ENCODE results near the gene CCDC33.
A peak's percentile ranks its signal among the peaks of the same experiment; 100 is the strongest.

Gene CCDC33

GRCh38 chr15:74231475-74231874, 4.7 kb upstream of the CCDC33 start:
- Histone ChIP-seq H3K9me3 (ENCODE audit: control insufficient read depth, low read length) (no peaks in the 10 kb centered on the region), H3K4me1 (ENCODE audit: control insufficient read depth, insufficient read depth, low read length, poor library complexity, severe bottlenecking) (peaks cover 19% of the 10 kb centered on the region), H3K4me3 (ENCODE audit: extremely low read depth, insufficient read depth, low read length, poor library complexity, severe bottlenecking) (no peak overlapping the region), H3K27ac (ENCODE audit: low read depth, low read length, severe bottlenecking) (no peak overlapping the region), H3K36me3 (ENCODE audit: control insufficient read depth, insufficient read depth, low read length) (no peaks in the 10 kb centered on the region)
- 94 to 100% methylated on average over 8 to 9 of the region's 10 CpGs for WGBS, 2 experiments (ENCODE audit: insufficient coverage in 2 of 2)

GRCh38 chr15:74233373-74233772, 2.8 kb upstream of the CCDC33 start:
- Histone ChIP-seq H3K4me3 (ENCODE audit: extremely low read depth, insufficient read depth, low read length, poor library complexity, severe bottlenecking) (no peak overlapping the region), H3K36me3 (ENCODE audit: control insufficient read depth, insufficient read depth, low read length) (no peaks in the 10 kb centered on the region), H3K9me3 (ENCODE audit: control insufficient read depth, low read length) (no peaks in the 10 kb centered on the region), H3K27ac (ENCODE audit: low read depth, low read length, severe bottlenecking) (no peak overlapping the region), H3K4me1 (ENCODE audit: control insufficient read depth, insufficient read depth, low read length, poor library complexity, severe bottlenecking) (peaks cover 19% of the 10 kb centered on the region)
- WGBS, 2 experiments (ENCODE audit: insufficient coverage in 2 of 2), result 83 to 92% methylated on average over 6 of the region's 6 CpGs

GRCh38 chr15:74233851-74234597, 2.1 kb upstream of the CCDC33 start:
- Histone ChIP-seq H3K4me3 (ENCODE audit: extremely low read depth, insufficient read depth, low read length, poor library complexity, severe bottlenecking) (no peak overlapping the region), H3K27ac (ENCODE audit: low read depth, low read length, severe bottlenecking) (no peak overlapping the region), H3K36me3 (ENCODE audit: control insufficient read depth, insufficient read depth, low read length) (no peaks in the 10 kb centered on the region), H3K9me3 (ENCODE audit: control insufficient read depth, low read length) (no peaks in the 10 kb centered on the region), H3K4me1 (ENCODE audit: control insufficient read depth, insufficient read depth, low read length, poor library complexity, severe bottlenecking) (peaks cover 19% of the 10 kb centered on the region)
- 65 to 70% methylated on average over 3 of the region's 3 CpGs for WGBS, 2 experiments (ENCODE audit: insufficient coverage in 2 of 2)

GRCh38 chr15:74234598-74234875, 1.6 kb upstream of the CCDC33 start:
- H3K9me3 ChIP-seq (ENCODE audit: control insufficient read depth, low read length), result no peaks in the 10 kb centered on the region
- no peak overlapping the region for H3K4me3 ChIP-seq (ENCODE audit: extremely low read depth, insufficient read depth, low read length, poor library complexity, severe bottlenecking)
- no peak overlapping the region for H3K27ac ChIP-seq (ENCODE audit: low read depth, low read length, severe bottlenecking)
- H3K4me1 ChIP-seq (ENCODE audit: control insufficient read depth, insufficient read depth, low read length, poor library complexity, severe bottlenecking), result peaks cover 19% of the 10 kb centered on the region
- H3K36me3 ChIP-seq (ENCODE audit: control insufficient read depth, insufficient read depth, low read length), result no peaks in the 10 kb centered on the region
- WGBS, 2 experiments (ENCODE audit: insufficient coverage in 2 of 2), result 87 to 90% methylated on average over 9 of the region's 9 CpGs

- WGBS, 2 experiments (ENCODE audit: insufficient coverage in 2 of 2), result 42 to 53% methylated on average over 4 to 6 of the region's 6 CpGs
- Histone ChIP-seq H3K4me1 (ENCODE audit: control insufficient read depth, insufficient read depth, low read length, poor library complexity, severe bottlenecking) (peaks cover 21% of the 10 kb centered on the region), H3K36me3 (ENCODE audit: control insufficient read depth, insufficient read depth, low read length) (no peaks in the 10 kb centered on the region), H3K27ac (ENCODE audit: low read depth, low read length, severe bottlenecking) (no peak overlapping the region), H3K9me3 (ENCODE audit: control insufficient read depth, low read length) (no peaks in the 10 kb centered on the region), H3K4me3 (ENCODE audit: extremely low read depth, insufficient read depth, low read length, poor library complexity, severe bottlenecking) (no peak overlapping the region)
Observed at GRCh38 chr15:74239051-74239705, 3.1 kb downstream of the CCDC33 start.

- WGBS, 2 experiments (ENCODE audit: insufficient coverage in 2 of 2), result 74 to 100% methylated on average over 2 to 5 of the region's 5 CpGs
- H3K27ac ChIP-seq (ENCODE audit: low read depth, low read length, severe bottlenecking), result no peak overlapping the region
- peaks cover 21% of the 10 kb centered on the region for H3K4me1 ChIP-seq (ENCODE audit: control insufficient read depth, insufficient read depth, low read length, poor library complexity, severe bottlenecking)
- no peak overlapping the region for H3K4me3 ChIP-seq (ENCODE audit: extremely low read depth, insufficient read depth, low read length, poor library complexity, severe bottlenecking)
- no peaks in the 10 kb centered on the region for H3K9me3 ChIP-seq (ENCODE audit: control insufficient read depth, low read length)
- H3K36me3 ChIP-seq (ENCODE audit: control insufficient read depth, insufficient read depth, low read length), result no peaks in the 10 kb centered on the region
Observed at GRCh38 chr15:74240002-74240568, 4.0 kb downstream of the CCDC33 start.

- WGBS, 2 experiments (ENCODE audit: insufficient coverage in 2 of 2), result 64 to 71% methylated on average over 4 of the region's 4 CpGs
- H3K4me3 ChIP-seq (ENCODE audit: extremely low read depth, insufficient read depth, low read length, poor library complexity, severe bottlenecking), result no peak overlapping the region
- no peak overlapping the region for H3K27ac ChIP-seq (ENCODE audit: low read depth, low read length, severe bottlenecking)
- H3K36me3 ChIP-seq (ENCODE audit: control insufficient read depth, insufficient read depth, low read length), result no peaks in the 10 kb centered on the region
- H3K4me1 ChIP-seq (ENCODE audit: control insufficient read depth, insufficient read depth, low read length, poor library complexity, severe bottlenecking), result peaks cover 25% of the 10 kb centered on the region
- no peaks in the 10 kb centered on the region for H3K9me3 ChIP-seq (ENCODE audit: control insufficient read depth, low read length)
Observed at GRCh38 chr15:74240897-74241614, 4.9 kb downstream of the CCDC33 start.

GRCh38 chr15:74242441-74243185, 6.5 kb downstream of the CCDC33 start:
- Histone ChIP-seq H3K4me3 (ENCODE audit: extremely low read depth, insufficient read depth, low read length, poor library complexity, severe bottlenecking) (no peak overlapping the region), H3K9me3 (ENCODE audit: control insufficient read depth, low read length) (no peaks in the 10 kb centered on the region), H3K27ac (ENCODE audit: low read depth, low read length, severe bottlenecking) (peak overlapping the region; percentile 5), H3K36me3 (ENCODE audit: control insufficient read depth, insufficient read depth, low read length) (no peaks in the 10 kb centered on the region), H3K4me1 (ENCODE audit: control insufficient read depth, insufficient read depth, low read length, poor library complexity, severe bottlenecking) (peaks cover 25% of the 10 kb centered on the region)
- 32 to 34% methylated on average over 10 to 11 of the region's 11 CpGs for WGBS, 2 experiments (ENCODE audit: insufficient coverage in 2 of 2)

- no peaks in the 10 kb centered on the region for H3K9me3 ChIP-seq (ENCODE audit: control insufficient read depth, low read length)
- no peak overlapping the region for H3K4me3 ChIP-seq (ENCODE audit: extremely low read depth, insufficient read depth, low read length, poor library complexity, severe bottlenecking)
- no peaks in the 10 kb centered on the region for H3K36me3 ChIP-seq (ENCODE audit: control insufficient read depth, insufficient read depth, low read length)
- H3K4me1 ChIP-seq (ENCODE audit: control insufficient read depth, insufficient read depth, low read length, poor library complexity, severe bottlenecking), result peaks cover 25% of the 10 kb centered on the region
- 81 to 84% methylated on average over 5 to 6 of the region's 7 CpGs for WGBS, 2 experiments (ENCODE audit: insufficient coverage in 2 of 2)
- H3K27ac ChIP-seq (ENCODE audit: low read depth, low read length, severe bottlenecking), result no peak overlapping the region
Observed at GRCh38 chr15:74243431-74243830, 7.3 kb downstream of the CCDC33 start.

- Histone ChIP-seq H3K36me3 (ENCODE audit: control insufficient read depth, insufficient read depth, low read length) (no peaks in the 10 kb centered on the region), H3K9me3 (ENCODE audit: control insufficient read depth, low read length) (no peaks in the 10 kb centered on the region), H3K27ac (ENCODE audit: low read depth, low read length, severe bottlenecking) (no peak overlapping the region), H3K4me1 (ENCODE audit: control insufficient read depth, insufficient read depth, low read length, poor library complexity, severe bottlenecking) (peaks cover 25% of the 10 kb centered on the region), H3K4me3 (ENCODE audit: extremely low read depth, insufficient read depth, low read length, poor library complexity, severe bottlenecking) (no peak overlapping the region)
- 73 to 100% methylated on average over 2 to 3 of the region's 4 CpGs for WGBS, 2 experiments (ENCODE audit: insufficient coverage in 2 of 2)
Observed at GRCh38 chr15:74244822-74245341, 8.8 kb downstream of the CCDC33 start.

Data from mesodermal cell (in vitro differentiated cells).